Gastrocnemius medialis (tissue), 4 donors: Measurements from ENCODE around the gene KRTAP10-2.
"Not testable (repeated sequence)": the region's sequence is repeated elsewhere in the genome, so short reads cannot be mapped to it uniquely, and the experiment has no call there.

Experiments
- CTCF ChIP-seq, 5 experiments: fragments of 450-650 bp in 3 of 5; fragments of 200-600 bp in 2 of 5; sonication (generic) in 2 of 5; IDR thresholded peaks in 4 of 5; conservative IDR thresholded peaks in 1 of 5; 1 replicate in 4 of 5; 2 replicates in 1 of 5; pipeline ENCODE4 v1.5.1; 2016 to 2019; ENCODE audit warnings: antibody characterized with exemption in 5 of 5, mild to moderate bottlenecking in 3 of 5, moderate library complexity in 3 of 5
- POLR2A ChIP-seq, 2 donors: fragments of 450-650 bp; IDR thresholded peaks; one replicate each; pipeline ENCODE4 v1.6.1; 2017; ENCODE audit warnings: antibody characterized with exemption in 2 of 2, mild to moderate bottlenecking in 2 of 2, moderate library complexity in 2 of 2

GRCh38 chr21:44590897-44591800 is 39.8 kb upstream of the KRTAP10-2 start:
- TF ChIP-seq CTCF (IDR thresholded peaks at IDR 0.05 in 4 of 5, conservative IDR thresholded peaks at IDR 0.05 in 1 of 5); POLR2A (IDR thresholded peaks at IDR 0.05): not testable (repeated sequence)
